ENCODE data around the gene LELP1.

DNA sequence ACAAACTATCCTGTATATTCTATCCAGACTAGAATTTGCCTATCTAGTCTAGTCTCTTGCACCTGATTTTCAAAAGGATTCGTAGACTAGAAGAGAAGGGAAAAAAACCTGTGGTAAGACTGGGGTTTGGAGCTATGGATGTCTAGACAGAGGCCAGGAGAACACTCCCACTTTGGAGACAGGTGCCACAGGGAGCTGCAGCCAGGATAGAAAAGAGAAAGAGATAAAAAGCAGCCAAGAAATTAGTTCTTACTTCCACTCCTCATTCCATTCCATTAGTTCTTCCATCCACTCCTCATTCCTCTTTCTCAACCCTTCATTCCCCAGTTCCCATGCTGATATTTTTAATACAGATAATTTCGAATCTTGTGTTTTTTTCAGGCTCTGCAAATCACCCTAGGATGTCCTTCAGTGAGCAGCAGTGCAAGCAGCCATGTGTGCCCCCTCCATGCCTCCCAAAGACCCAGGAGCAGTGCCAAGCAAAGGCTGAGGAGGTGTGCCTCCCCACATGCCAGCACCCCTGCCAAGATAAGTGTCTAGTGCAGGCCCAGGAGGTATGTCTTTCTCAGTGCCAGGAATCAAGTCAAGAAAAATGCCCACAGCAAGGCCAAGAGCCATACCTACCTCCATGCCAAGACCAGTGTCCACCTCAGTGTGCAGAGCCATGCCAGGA lies 14.7 kb downstream of the LELP1 start:
- TF ChIP-seq, protein P1, sequence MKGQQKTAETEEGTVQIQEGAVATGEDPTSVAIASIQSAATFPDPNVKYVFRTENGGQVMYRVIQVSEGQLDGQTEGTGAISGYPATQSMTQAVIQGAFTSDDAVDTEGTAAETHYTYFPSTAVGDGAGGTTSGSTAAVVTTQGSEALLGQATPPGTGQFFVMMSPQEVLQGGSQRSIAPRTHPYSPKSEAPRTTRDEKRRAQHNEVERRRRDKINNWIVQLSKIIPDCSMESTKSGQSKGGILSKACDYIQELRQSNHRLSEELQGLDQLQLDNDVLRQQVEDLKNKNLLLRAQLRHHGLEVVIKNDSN (IDR thresholded peaks at IDR 0.05; ENCODE audit: borderline replicate concordance, low read depth), result no peak
- TF ChIP-seq FOXM1 (IDR thresholded peaks at IDR 0.05; ENCODE audit: low read depth), result no peak
- TF ChIP-seq, protein P2, sequence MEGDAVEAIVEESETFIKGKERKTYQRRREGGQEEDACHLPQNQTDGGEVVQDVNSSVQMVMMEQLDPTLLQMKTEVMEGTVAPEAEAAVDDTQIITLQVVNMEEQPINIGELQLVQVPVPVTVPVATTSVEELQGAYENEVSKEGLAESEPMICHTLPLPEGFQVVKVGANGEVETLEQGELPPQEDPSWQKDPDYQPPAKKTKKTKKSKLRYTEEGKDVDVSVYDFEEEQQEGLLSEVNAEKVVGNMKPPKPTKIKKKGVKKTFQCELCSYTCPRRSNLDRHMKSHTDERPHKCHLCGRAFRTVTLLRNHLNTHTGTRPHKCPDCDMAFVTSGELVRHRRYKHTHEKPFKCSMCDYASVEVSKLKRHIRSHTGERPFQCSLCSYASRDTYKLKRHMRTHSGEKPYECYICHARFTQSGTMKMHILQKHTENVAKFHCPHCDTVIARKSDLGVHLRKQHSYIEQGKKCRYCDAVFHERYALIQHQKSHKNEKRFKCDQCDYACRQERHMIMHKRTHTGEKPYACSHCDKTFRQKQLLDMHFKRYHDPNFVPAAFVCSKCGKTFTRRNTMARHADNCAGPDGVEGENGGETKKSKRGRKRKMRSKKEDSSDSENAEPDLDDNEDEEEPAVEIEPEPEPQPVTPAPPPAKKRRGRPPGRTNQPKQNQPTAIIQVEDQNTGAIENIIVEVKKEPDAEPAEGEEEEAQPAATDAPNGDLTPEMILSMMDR (IDR thresholded peaks at IDR 0.05), result no peak
- no peak for TF ChIP-seq EZH2phosphoT487 (IDR thresholded peaks at IDR 0.05; ENCODE audit: borderline replicate concordance, low read depth)

Measured in SK-N-SH (cell line).